ENCODE results near the gene ITGAV. TPM values are rescaled to one million over a fixed set of nuclear protein-coding genes. Genes with fewer than 3 reads are reported as not detected.
"Not testable (repeated sequence)": the region's sequence is repeated elsewhere in the genome, so short reads cannot be mapped to it uniquely, and the experiment has no call there.

The ITGAV gene
- polyA plus RNA-seq (ENCODE audit: insufficient read length in 4 of 4) = 10 to 100 TPM; 65.9 to 77.8 (median 70.5) TPM

- DNase-seq (ENCODE audit: low read depth in 4 of 4, low spot score in 3 of 4) = peak in 2 of 4 donors; percentile 78 to 79
Measured at GRCh38 chr2:186589612-186590349, at the start of gene ITGAV. Gene ITGAV, plus strand, starts transcription at chr2:186590056. Its CDS starts 283 bp downstream, at chr2:186590339.

- DNase-seq (ENCODE audit: low read depth in 4 of 4, low spot score in 3 of 4) = no peak
Measured at GRCh38 chr2:186540941-186541340, 48.9 kb upstream of the ITGAV start.

- no peak for DNase-seq (ENCODE audit: low read depth in 4 of 4, low spot score in 3 of 4)
Measured at GRCh38 chr2:186542002-186542401, 47.9 kb upstream of the ITGAV start.

GRCh38 chr2:186543561-186544131 lies 46.2 kb upstream of the ITGAV start:
- no peak for DNase-seq (ENCODE audit: low read depth in 4 of 4, low spot score in 3 of 4)

GRCh38 chr2:186544255-186544675 lies 45.6 kb upstream of the ITGAV start:
- peak in 1 of 4 donors; percentile 5 for DNase-seq (ENCODE audit: low read depth in 4 of 4, low spot score in 3 of 4)

GRCh38 chr2:186546846-186547245 lies 43.0 kb upstream of the ITGAV start:
- no peak for DNase-seq (ENCODE audit: low read depth in 4 of 4, low spot score in 3 of 4)

GRCh38 chr2:186551323-186552050 lies 38.4 kb upstream of the ITGAV start:
- no peak for DNase-seq (ENCODE audit: low read depth in 4 of 4, low spot score in 3 of 4)

- DNase-seq (ENCODE audit: low read depth in 4 of 4, low spot score in 3 of 4) = no peak
Measured at GRCh38 chr2:186554429-186554828, 35.4 kb upstream of the ITGAV start.

- DNase-seq (ENCODE audit: low read depth in 4 of 4, low spot score in 3 of 4) = no peak
Measured at GRCh38 chr2:186554850-186555671, 34.8 kb upstream of the ITGAV start.

- DNase-seq (ENCODE audit: low read depth in 4 of 4, low spot score in 3 of 4) = no peak
Measured at GRCh38 chr2:186558512-186559276, 31.2 kb upstream of the ITGAV start.

- no peak for DNase-seq (ENCODE audit: low read depth in 4 of 4, low spot score in 3 of 4)
Measured at GRCh38 chr2:186559370-186559769, 30.5 kb upstream of the ITGAV start.

- no peak for DNase-seq (ENCODE audit: low read depth in 4 of 4, low spot score in 3 of 4)
Measured at GRCh38 chr2:186559848-186560247, 30.0 kb upstream of the ITGAV start.

- DNase-seq (ENCODE audit: low read depth in 4 of 4, low spot score in 3 of 4) = no peak
Measured at GRCh38 chr2:186560254-186560653, 29.6 kb upstream of the ITGAV start.

GRCh38 chr2:186561467-186562208 lies 28.2 kb upstream of the ITGAV start:
- no peak for DNase-seq (ENCODE audit: low read depth in 4 of 4, low spot score in 3 of 4)

GRCh38 chr2:186562209-186562578 lies 27.7 kb upstream of the ITGAV start:
- no peak for DNase-seq (ENCODE audit: low read depth in 4 of 4, low spot score in 3 of 4)

- DNase-seq (ENCODE audit: low read depth in 4 of 4, low spot score in 3 of 4) = not testable (repeated sequence)
Measured at GRCh38 chr2:186568600-186568999, 21.3 kb upstream of the ITGAV start.

- DNase-seq (ENCODE audit: low read depth in 4 of 4, low spot score in 3 of 4) = not testable (repeated sequence)
Measured at GRCh38 chr2:186569127-186569526, 20.7 kb upstream of the ITGAV start.

GRCh38 chr2:186569897-186570296 lies 20.0 kb upstream of the ITGAV start:
- DNase-seq (ENCODE audit: low read depth in 4 of 4, low spot score in 3 of 4) = no peak

GRCh38 chr2:186570604-186571003 lies 19.3 kb upstream of the ITGAV start:
- DNase-seq (ENCODE audit: low read depth in 4 of 4, low spot score in 3 of 4) = no peak

Data from left renal pelvis (tissue), 4 donors.